GM12864 (cell line): Measurements from ENCODE around the gene ADGRF4.

Experiments
- DNase-seq: peaks from one replicate; pipeline ENCODE4 v3.0.0-alpha.2; 2011; ENCODE audit warnings: low read depth
- H3K4me3 ChIP-seq: 2 replicates; pipeline ENCODE4 v1.5.1; 2011; ENCODE audit warnings: mild to moderate bottlenecking, low read depth, low read length, control low read depth
- TF ChIP-seq, protein P1 (sequence below): IDR thresholded peaks from 2 replicates; pipeline ENCODE4 v1.5.1; 2011; ENCODE audit warnings: low read depth, mild to moderate bottlenecking, moderate library complexity, low read length, control low read depth, inconsistent platforms; ENCODE audit errors: missing control alignments

The ADGRF4 gene

DNA sequence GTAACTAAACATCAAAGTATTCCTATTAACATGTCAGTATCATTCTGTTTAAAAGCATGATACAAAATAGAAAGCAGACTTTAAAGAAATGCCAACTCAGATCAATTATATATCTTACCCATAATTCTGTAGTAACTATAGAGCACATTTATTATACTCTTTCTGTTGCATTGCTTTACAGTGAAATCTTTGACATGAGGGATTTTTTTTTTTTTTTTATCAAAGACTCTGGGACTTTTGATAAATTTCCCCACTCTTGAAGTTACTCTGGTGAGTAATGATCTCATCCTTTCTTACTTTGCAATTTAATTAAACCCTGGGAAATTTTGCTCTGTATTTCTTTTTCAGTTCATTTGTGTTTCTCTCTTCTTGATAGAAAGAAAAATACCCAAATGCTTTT, 17.4 kb downstream of the ADGRF4 start:
- DNase-seq, result no peak
- no peak overlapping the region for H3K4me3 ChIP-seq
- TF ChIP-seq, protein P1, sequence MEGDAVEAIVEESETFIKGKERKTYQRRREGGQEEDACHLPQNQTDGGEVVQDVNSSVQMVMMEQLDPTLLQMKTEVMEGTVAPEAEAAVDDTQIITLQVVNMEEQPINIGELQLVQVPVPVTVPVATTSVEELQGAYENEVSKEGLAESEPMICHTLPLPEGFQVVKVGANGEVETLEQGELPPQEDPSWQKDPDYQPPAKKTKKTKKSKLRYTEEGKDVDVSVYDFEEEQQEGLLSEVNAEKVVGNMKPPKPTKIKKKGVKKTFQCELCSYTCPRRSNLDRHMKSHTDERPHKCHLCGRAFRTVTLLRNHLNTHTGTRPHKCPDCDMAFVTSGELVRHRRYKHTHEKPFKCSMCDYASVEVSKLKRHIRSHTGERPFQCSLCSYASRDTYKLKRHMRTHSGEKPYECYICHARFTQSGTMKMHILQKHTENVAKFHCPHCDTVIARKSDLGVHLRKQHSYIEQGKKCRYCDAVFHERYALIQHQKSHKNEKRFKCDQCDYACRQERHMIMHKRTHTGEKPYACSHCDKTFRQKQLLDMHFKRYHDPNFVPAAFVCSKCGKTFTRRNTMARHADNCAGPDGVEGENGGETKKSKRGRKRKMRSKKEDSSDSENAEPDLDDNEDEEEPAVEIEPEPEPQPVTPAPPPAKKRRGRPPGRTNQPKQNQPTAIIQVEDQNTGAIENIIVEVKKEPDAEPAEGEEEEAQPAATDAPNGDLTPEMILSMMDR, result no peak

DNA sequence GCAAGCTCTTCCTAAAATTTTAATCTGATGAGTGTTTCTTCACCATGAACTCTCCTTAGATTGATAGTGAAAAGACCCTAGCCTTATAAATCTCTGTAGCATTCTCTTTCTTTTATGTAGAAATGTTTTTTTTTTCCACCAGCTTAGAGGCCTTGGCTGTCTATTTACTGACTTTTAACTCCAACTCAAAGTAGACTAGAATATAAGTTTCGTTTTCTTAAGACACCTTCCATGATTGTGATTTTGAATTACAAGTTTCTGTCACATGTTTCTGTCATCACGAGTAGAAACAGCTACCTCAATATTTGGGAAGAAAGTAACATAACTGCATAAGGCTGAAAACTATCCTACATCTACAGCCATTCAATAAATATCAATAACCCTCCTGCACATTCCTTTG, 17.8 kb downstream of the ADGRF4 start:
- DNase-seq, result no peak
- no peak overlapping the region for H3K4me3 ChIP-seq
- TF ChIP-seq, protein P1, result no peak

DNA sequence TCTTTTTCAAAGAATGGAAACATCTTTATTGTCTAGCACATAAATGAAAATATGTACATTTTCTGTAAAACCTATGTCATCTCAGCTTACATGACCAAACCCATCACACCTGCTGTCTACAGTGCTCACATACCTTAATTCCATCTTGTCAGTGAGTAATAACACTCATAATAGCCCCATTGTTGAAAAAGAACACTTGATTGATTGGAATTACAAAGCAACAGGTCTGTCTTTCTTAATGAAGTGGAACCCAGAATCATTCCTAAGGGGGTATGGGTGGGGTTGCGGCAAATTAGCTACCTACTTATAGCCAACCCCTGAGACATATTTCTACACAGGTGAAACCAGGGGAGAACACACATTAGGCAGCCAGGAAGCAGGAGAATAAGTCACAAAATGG, 20.2 kb downstream of the ADGRF4 start:
- DNase-seq, result no peak
- H3K4me3 ChIP-seq, result no peak overlapping the region
- TF ChIP-seq, protein P1, result no peak

DNA sequence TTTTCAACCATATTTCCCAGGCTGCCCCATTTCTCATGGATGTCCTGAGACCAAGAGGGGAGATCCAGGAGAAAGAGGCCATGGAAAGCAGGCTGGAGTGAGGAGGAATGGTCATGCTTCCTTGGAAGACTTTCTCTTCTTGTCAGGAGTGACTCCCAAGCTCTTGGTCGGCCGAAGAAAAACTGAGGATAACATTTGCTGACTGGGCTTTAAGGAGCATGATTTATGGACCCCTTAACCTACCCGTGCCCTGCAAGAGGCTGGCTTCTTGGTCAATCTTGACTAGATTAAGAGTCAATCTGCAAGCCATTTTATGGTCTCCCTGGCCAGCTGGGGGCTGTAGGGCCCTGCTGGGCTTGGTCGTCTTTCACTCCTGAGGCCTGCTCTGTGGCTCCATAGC, 22.8 kb downstream of the ADGRF4 start:
- H3K4me3 ChIP-seq, result no peak overlapping the region
- DNase-seq, result no peak
- TF ChIP-seq, protein P1, result no peak

DNA sequence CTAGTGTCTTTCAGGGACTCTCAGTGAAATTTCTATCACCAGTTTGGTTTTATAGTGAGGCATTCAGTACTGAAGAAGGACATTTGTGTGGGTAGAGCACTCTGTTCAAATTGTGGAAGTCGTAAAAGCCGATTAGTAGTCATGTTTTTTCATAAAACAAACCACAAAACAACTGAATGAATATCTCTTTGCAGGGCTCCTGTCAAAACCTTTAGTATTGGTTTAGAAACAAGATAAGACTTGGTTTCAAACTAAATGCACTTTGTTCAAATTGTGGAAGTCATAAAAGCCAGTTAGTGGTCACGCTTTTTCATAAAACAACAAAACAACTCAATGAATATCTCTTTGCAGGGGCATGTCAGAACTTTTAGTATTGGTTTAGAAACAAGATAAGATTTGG, 23.8 kb downstream of the ADGRF4 start:
- H3K4me3 ChIP-seq, result no peak overlapping the region
- DNase-seq, result no peak
- TF ChIP-seq, protein P1, result no peak

DNA sequence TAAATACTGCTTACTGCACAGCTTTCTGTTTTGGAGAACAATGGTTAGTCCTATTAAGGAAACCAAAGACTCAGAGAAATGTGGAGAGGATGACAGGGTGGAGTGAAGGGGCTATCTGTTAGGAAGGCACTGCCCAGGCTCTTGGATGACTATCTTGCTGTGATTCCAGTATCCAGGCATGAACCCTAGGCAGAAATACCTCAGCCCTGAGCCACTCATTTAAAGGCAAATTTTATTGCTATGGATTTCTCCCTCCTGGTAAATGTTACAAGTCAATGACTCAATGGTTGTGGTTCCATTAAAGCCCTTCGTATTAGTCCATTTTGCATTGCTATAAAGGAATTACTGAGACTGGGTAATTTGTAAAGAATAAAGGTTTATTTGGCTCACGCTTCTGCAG, 25.9 kb downstream of the ADGRF4 start:
- no peak overlapping the region for H3K4me3 ChIP-seq
- no peak for DNase-seq
- TF ChIP-seq, protein P1, result no peak

DNA sequence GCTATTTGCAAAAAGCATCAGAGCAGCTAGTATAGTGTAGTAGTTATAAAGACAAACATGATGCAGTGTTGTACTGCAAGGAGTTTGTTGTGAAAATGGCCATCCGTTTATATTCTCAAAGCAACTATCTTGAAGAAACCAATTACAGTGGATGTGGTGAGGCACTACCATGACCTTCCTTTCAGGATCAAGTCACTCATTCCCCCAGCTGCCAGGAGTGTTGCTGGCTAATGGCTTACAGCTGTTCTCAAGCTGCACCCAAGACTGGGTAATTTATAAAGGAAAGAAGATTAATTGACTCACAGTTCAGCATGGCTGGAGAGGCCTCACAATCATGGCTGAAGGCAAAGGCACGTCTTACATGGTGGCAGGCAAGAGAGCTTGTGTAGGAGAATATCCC, 29.0 kb downstream of the ADGRF4 start:
- TF ChIP-seq, protein P1, result no peak
- no peak for DNase-seq
- H3K4me3 ChIP-seq, result no peak overlapping the region
